KOPT-K1 (cell line): ENCODE measurements around the gene AQP2.

Experiments used
- H3K27ac ChIP-seq: fragments of 200-600 bp; sonication (generic); 2 replicates; pipeline ENCODE4 v1.5.1; 2016; ENCODE audit warnings: antibody characterized with exemption, mild to moderate bottlenecking, low read depth, low read length; ENCODE audit not compliant: poor library complexity, severe bottlenecking
- H3K36me3 ChIP-seq: fragments of 200-600 bp; sonication (generic); 2 replicates; pipeline ENCODE4 v1.5.1; 2017; ENCODE audit warnings: antibody characterized with exemption, mild to moderate bottlenecking, low read length, moderate library complexity; ENCODE audit not compliant: insufficient read depth
- H3K9me3 ChIP-seq: fragments of 200-600 bp; sonication (generic); 2 replicates; pipeline ENCODE4 v1.5.1; 2017; ENCODE audit warnings: antibody characterized with exemption, low read length, mild to moderate bottlenecking; ENCODE audit not compliant: insufficient read depth, poor library complexity, severe bottlenecking

The AQP2 gene

GRCh38 chr12:49954863-49955830 lies 4.6 kb downstream of the AQP2 start:
- H3K27ac ChIP-seq = no peak overlapping the region
- H3K9me3 ChIP-seq = no peaks in the 10 kb centered on the region
- no peaks in the 10 kb centered on the region for H3K36me3 ChIP-seq

GRCh38 chr12:49955899-49956662 lies 5.5 kb downstream of the AQP2 start:
- Histone ChIP-seq H3K36me3 (no peaks in the 10 kb centered on the region), H3K27ac (no peak overlapping the region), H3K9me3 (no peaks in the 10 kb centered on the region)

- Histone ChIP-seq H3K27ac (no peak overlapping the region), H3K9me3 (no peaks in the 10 kb centered on the region), H3K36me3 (no peaks in the 10 kb centered on the region)
Observed at GRCh38 chr12:49956663-49957569, 6.4 kb downstream of the AQP2 start.

GRCh38 chr12:49957570-49957967 lies 7.0 kb downstream of the AQP2 start:
- Histone ChIP-seq H3K27ac (no peak overlapping the region), H3K9me3 (no peaks in the 10 kb centered on the region), H3K36me3 (no peaks in the 10 kb centered on the region)

GRCh38 chr12:49959685-49960473 lies 9.3 kb downstream of the AQP2 start:
- Histone ChIP-seq H3K36me3 (no peaks in the 10 kb centered on the region), H3K9me3 (no peaks in the 10 kb centered on the region), H3K27ac (no peak overlapping the region)

GRCh38 chr12:49960474-49961110 lies 10.1 kb downstream of the AQP2 start:
- Histone ChIP-seq H3K9me3 (no peaks in the 10 kb centered on the region), H3K27ac (no peak overlapping the region), H3K36me3 (no peaks in the 10 kb centered on the region)

GRCh38 chr12:49961111-49961922 lies 10.8 kb downstream of the AQP2 start, which contains the start of gene AQP5:
AQP5 (plus strand) TSS chr12:49961872; CDS start chr12:49962018, 146 bp downstream.
- H3K36me3 ChIP-seq = no peaks in the 10 kb centered on the region
- no peaks in the 10 kb centered on the region for H3K9me3 ChIP-seq
- no peak within 1 kb of the TSS for H3K27ac ChIP-seq

GRCh38 chr12:49961993-49962764 lies 11.6 kb downstream of the AQP2 start:
- no peaks in the 10 kb centered on the region for H3K9me3 ChIP-seq
- no peak overlapping the region for H3K27ac ChIP-seq

GRCh38 chr12:49962861-49963765 lies 12.6 kb downstream of the AQP2 start:
- no peak overlapping the region for H3K27ac ChIP-seq
- H3K9me3 ChIP-seq = no peaks in the 10 kb centered on the region
- H3K36me3 ChIP-seq = no peaks in the 10 kb centered on the region

More at GRCh38 chr12:49961993-49962764, 11.6 kb downstream of the AQP2 start:
- no peaks in the 10 kb centered on the region for H3K36me3 ChIP-seq

- no peaks in the 10 kb centered on the region for H3K9me3 ChIP-seq
- H3K27ac ChIP-seq = no peak overlapping the region
- H3K36me3 ChIP-seq = no peaks in the 10 kb centered on the region
Observed at GRCh38 chr12:49963976-49964815, 13.7 kb downstream of the AQP2 start.
